AG04449 (cell line): ENCODE measurements around the gene SPTBN5.
A peak's percentile ranks its signal among the peaks of the same experiment; 100 is the strongest.

ENCODE experiments used
- CTCF ChIA-PET: fragments of 350-600 bp; formaldehyde crosslinking; extraction: SDS; loops from one replicate; lab custom pipeline; 2021; ENCODE audit warnings: antibody characterized with exemption; lab: Yijun Ruan, JAX
- POLR2A ChIA-PET: fragments of 400-600, 350-600 bp; formaldehyde crosslinking; extraction: SDS; loops from one replicate; lab custom pipeline; 2020; ENCODE audit warnings: antibody characterized with exemption, inconsistent platforms; lab: Yijun Ruan, JAX
- DNase-seq: peaks from one replicate; pipeline ENCODE4 v3.0.0-alpha.2; 2010; ENCODE audit warnings: low read depth, low spot score
- H3K4me3 ChIP-seq: 2 replicates; pipeline ENCODE4 v1.5.1; 2011; ENCODE audit warnings: low read depth, mild to moderate bottlenecking, control low read depth, low read length
- TF ChIP-seq, protein P1 (sequence below): IDR thresholded peaks from one replicate; pipeline ENCODE4 v1.5.1; 2011; ENCODE audit warnings: mild to moderate bottlenecking, moderate library complexity, low read length, control low read depth, inconsistent platforms; ENCODE audit not compliant: insufficient read depth; ENCODE audit errors: missing control alignments

SPTBN5 gene

DNA sequence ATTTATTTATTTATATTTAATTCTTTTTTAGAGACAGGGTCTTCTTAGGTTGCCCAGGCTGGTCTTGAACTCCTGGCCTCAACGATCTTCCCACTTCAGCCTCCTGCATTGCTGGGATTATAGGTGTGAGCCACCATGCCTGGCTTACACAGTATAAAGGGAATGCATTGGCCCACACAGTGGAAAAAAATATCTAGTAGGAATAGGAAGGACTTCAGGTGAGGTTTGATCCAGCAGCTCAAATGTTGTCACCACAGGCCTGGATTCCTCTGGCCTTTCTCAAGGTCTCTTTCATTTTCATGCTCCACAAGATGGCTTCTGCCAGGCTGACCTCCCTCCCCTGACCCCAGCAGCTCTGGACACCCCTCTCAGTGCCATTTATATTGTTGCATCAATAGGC lies 2.1 kb upstream of the SPTBN5 start:
- DNase-seq = no peak
- no peak overlapping the region for H3K4me3 ChIP-seq
- TF ChIP-seq, protein P1, sequence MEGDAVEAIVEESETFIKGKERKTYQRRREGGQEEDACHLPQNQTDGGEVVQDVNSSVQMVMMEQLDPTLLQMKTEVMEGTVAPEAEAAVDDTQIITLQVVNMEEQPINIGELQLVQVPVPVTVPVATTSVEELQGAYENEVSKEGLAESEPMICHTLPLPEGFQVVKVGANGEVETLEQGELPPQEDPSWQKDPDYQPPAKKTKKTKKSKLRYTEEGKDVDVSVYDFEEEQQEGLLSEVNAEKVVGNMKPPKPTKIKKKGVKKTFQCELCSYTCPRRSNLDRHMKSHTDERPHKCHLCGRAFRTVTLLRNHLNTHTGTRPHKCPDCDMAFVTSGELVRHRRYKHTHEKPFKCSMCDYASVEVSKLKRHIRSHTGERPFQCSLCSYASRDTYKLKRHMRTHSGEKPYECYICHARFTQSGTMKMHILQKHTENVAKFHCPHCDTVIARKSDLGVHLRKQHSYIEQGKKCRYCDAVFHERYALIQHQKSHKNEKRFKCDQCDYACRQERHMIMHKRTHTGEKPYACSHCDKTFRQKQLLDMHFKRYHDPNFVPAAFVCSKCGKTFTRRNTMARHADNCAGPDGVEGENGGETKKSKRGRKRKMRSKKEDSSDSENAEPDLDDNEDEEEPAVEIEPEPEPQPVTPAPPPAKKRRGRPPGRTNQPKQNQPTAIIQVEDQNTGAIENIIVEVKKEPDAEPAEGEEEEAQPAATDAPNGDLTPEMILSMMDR = no peak
- POLR2A ChIA-PET = no interaction called here
- CTCF ChIA-PET = interaction anchor here (0.6 to 2.2 kb wide), 4 partner anchors 8 to 367 kb away, joined by 3 to 25 read pairs (median 5); no protein-coding TSS in a partner anchor

- no peak for DNase-seq
- ChIA-PET CTCF (interaction anchor here (0.6 to 2.2 kb wide), 8 partner anchors 9 to 367 kb away, joined by 3 to 25 read pairs (median 4); no protein-coding TSS in a partner anchor), POLR2A (no interaction called here)
- no peak overlapping the region for H3K4me3 ChIP-seq
- TF ChIP-seq, protein P1 = no peak
Measured at GRCh38 chr15:41895491-41895890, 1.6 kb upstream of the SPTBN5 start.

DNA sequence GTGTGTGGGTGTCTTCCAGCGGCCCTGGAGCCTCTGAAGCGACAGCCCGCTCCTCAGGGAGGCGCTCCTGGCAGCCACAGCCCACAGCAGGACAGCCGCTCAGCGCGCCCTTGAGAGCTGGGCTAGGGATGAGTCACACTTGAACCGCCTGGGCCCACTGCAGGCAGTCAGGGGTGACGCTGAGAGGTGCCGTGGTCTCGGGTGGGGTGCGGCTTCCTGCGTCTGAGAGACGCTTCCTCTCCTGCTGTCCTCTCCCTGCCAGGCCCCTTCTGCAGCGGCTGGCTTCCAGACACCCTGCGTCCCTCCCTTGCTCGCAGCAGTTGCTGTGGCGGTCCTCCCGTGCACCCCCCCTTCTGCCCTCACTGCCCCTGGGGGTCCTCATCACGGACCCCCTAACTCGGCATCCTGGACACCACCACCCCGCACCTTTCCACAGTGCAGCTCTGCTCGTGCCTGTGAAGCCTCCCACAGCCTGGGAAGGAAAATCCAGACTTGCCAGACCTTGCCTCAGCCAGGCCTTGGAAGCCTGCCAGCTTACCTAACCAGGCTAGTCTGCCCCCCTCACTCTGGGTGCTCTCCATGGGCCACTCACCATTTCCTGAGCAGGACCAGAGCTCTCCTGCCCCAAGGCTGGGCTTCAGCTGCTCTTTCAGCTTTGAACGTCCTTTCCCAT lies 1.1 kb upstream of the SPTBN5 start:
- DNase-seq = no peak

DNA sequence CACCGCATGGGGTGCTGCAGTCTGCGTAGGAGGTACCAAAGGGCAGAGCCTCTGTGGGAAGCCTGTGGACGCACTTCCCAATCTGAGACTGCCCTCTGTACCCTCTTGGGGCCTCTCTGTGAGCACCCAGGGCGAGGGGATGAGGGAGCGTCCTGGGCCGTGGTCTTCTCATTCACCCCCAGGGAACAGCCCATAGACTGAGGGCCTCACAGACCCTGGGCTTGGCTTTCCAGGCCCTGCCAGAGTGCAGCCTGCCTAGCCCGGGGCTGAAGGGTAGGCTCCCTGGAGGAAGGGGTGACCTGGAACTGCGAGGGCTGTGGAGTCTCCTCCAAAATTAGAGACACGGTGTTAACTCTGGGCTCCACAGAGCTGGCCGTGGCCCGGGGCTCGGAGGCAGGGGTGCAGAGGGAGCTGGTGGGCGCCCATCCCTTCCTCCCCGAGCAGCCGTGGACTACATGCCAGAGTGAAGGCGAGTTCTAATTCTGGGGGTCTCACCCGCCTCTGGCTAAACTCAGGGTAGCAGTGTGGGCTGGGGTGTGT lies 468 bp upstream of the SPTBN5 start:
- POLR2A ChIA-PET = no interaction called here
- no peak for DNase-seq
- CTCF ChIA-PET = interaction anchor here (0.6 to 2.2 kb wide), 5 partner anchors 10 to 121 kb away, joined by 3 to 25 read pairs (median 5); no protein-coding TSS in a partner anchor
- no peak overlapping the region for H3K4me3 ChIP-seq
- TF ChIP-seq, protein P1 = no peak

More for the DNA sequence above, 1.1 kb upstream of the SPTBN5 start:
- CTCF ChIA-PET = interaction anchor here (0.6 to 2.2 kb wide), 10 partner anchors 9 to 122 kb away, joined by 3 to 25 read pairs (median 4); no protein-coding TSS in a partner anchor
- POLR2A ChIA-PET = no interaction called here
- TF ChIP-seq, protein P1 = peak; percentile 47
- peak overlapping the region; percentile 8; the same call in 1 of the 2 replicates for H3K4me3 ChIP-seq

DNA sequence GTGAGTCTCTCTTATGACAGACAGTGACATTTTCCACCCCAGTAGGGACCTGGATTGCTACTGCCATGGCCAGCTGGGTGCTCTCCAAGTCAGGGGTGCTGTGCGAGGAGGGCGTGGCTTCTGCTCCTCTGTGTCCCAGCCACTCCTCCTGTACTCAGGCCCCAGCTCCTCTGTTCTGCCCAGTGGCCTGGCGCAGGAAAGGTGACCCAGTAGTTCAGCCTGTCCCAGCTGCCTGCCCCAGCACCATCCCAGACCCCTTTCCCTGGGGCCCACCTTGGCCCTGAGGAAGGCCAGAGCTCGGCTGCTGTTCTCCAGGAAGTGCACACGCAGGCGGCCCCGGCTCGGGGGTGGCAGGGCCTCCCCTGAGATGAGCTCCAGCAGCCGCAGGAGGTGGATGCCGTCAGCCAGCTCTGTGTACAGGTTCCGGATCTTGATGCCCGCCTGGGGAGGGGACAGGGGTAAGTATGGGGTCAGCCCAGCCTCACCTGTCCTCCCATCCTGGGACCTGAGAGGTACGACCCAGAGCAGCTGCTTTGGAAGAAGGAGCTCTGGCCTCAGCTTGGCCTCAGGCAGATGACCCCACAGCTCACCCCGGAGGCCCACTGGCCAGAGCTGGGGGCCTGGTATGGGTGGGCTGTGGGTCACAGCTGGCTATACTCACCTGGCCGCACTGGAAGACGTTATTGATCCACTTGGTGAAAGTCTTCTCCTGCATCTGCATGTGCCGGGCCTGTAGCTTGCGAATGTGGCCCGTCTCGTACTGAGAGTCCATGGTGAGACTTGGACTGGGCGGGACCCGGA lies 1.0 kb downstream of the SPTBN5 start:
- no peak for DNase-seq
- CTCF ChIA-PET = interaction anchor here (1.2 to 4.9 kb wide), 3 partner anchors 10 to 81 kb away, joined by 3 to 35 read pairs (median 7); no protein-coding TSS in a partner anchor
- POLR2A ChIA-PET = no interaction called here
- no peak overlapping the region for H3K4me3 ChIP-seq
- TF ChIP-seq, protein P1 = no peak

- POLR2A ChIA-PET = no interaction called here
- no peak for DNase-seq
- TF ChIP-seq, protein P1 = no peak
Measured at GRCh38 chr15:41891946-41892345, 1.9 kb downstream of the SPTBN5 start.

More at GRCh38 chr15:41891946-41892345, 1.9 kb downstream of the SPTBN5 start:
- no peak overlapping the region for H3K4me3 ChIP-seq
- CTCF ChIA-PET = interaction anchor here (1.7 to 4.9 kb wide), 2 partner anchors 11 kb away, joined by 7 to 35 read pairs; no protein-coding TSS in a partner anchor
